NT2/D1 (cell line): ENCODE measurements around the gene TJP1.
"Not testable (repeated sequence)": the region's sequence is repeated elsewhere in the genome, so short reads cannot be mapped to it uniquely, and the experiment has no call there.

ENCODE experiments used
- DNase-seq: peaks from one replicate; pipeline ENCODE4 v3.0.0-alpha.2; 2011; ENCODE audit warnings: low read depth, low spot score
- H3K27me3 ChIP-seq: 2 replicates; pipeline ENCODE4 v1.6.0; 2011; ENCODE audit warnings: mild to moderate bottlenecking; ENCODE audit not compliant: insufficient read length, insufficient read depth
- H3K36me3 ChIP-seq: 2 replicates; pipeline ENCODE4 v1.6.1; 2011; ENCODE audit warnings: mild to moderate bottlenecking, low read length, mixed read lengths; ENCODE audit not compliant: insufficient read depth, insufficient read length
- H3K4me1 ChIP-seq: 2 replicates; pipeline ENCODE4 v1.5.1; 2011; ENCODE audit not compliant: insufficient read depth, insufficient read length
- H3K4me3 ChIP-seq: 2 replicates; pipeline ENCODE4 v1.5.1; 2011; ENCODE audit warnings: low read depth; ENCODE audit not compliant: insufficient read length
- H3K9ac ChIP-seq: 2 replicates; pipeline ENCODE4 v1.6.0; 2011; ENCODE audit warnings: low read depth; ENCODE audit not compliant: insufficient read length
- H3K9me3 ChIP-seq: 2 replicates; pipeline ENCODE4 v1.5.1; 2011; ENCODE audit warnings: mild to moderate bottlenecking, low read length; ENCODE audit not compliant: insufficient read depth
- SUZ12 ChIP-seq: IDR thresholded peaks from 2 replicates; pipeline ENCODE4 v1.6.1; 2011; ENCODE audit not compliant: insufficient read length, insufficient read depth; ENCODE audit errors: extremely low read depth
- YY1 ChIP-seq: IDR thresholded peaks from 2 replicates; pipeline ENCODE4 v1.6.1; 2011; ENCODE audit not compliant: insufficient read length, insufficient read depth
- ZNF274 ChIP-seq: IDR thresholded peaks from 2 replicates; pipeline ENCODE4 v1.6.1; 2011; ENCODE audit warnings: mild to moderate bottlenecking, low read depth, low read length

Gene TJP1

DNA sequence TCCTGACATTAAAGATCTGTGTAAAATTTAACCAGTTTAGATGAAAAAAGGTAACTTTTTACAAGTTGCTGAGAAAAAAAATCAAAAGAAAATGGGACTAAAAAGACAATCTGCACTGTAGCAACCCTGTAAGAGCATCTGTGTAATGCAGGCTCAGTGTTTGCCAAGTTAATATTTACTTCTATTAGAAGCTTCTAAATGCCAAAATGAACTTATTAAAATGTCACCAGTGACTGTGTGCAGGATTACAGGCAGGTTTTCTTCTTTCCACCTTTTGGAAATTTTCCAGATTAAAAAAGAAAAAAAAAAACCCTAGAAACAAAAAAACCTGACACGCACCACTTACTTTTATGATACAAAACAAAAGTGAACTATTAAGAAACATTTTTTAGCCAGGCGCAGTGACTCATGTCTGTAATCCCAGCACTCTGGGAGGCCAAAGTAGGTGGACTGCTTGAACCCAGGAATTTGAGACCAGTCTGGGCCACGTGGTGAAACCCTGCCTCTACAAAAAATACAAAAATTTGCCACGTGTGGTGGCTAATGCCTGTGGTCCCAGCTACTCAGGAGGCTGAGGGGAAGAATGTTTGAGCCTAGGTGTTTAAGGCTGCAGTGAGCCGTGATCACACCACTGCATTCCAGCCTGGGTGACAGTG, 87.2 kb downstream of the TJP1 start:
- Histone ChIP-seq H3K4me3 (no peak overlapping the region), H3K4me1 (no peaks in the 10 kb centered on the region), H3K9me3 (no peaks in the 10 kb centered on the region), H3K27me3 (no peaks in the 10 kb centered on the region), H3K36me3 (peaks cover 31% of the 10 kb centered on the region), H3K9ac (no peak overlapping the region)
- TF ChIP-seq SUZ12 = no peak
- no peak for TF ChIP-seq ZNF274
- no peak for TF ChIP-seq YY1
- no peak for DNase-seq

DNA sequence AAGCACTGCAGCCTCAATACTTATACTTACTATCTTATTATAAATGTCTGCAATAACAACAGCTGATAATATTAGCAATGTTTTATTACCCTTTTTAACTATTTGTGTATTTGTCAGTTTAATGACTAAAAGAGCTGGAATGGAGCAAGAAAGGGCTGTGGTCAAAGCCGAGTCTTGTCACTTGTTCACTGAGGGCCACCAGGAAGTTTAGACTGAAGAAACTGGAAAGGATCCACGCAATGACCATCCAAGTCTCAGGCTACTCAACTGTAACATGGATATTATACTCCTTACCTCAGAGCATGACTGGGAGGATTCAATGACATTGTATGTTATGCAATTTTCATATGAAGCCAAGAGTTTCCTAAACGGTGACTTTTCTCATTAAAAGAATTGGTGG, 90.4 kb downstream of the TJP1 start:
- no peak overlapping the region for H3K9ac ChIP-seq
- H3K4me1 ChIP-seq = no peaks in the 10 kb centered on the region
- no peaks in the 10 kb centered on the region for H3K9me3 ChIP-seq
- no peak overlapping the region for H3K4me3 ChIP-seq
- TF ChIP-seq YY1 (no peak), ZNF274 (no peak), SUZ12 (no peak)
- no peaks in the 10 kb centered on the region for H3K27me3 ChIP-seq
- H3K36me3 ChIP-seq = peaks cover 47% of the 10 kb centered on the region
- DNase-seq = no peak

DNA sequence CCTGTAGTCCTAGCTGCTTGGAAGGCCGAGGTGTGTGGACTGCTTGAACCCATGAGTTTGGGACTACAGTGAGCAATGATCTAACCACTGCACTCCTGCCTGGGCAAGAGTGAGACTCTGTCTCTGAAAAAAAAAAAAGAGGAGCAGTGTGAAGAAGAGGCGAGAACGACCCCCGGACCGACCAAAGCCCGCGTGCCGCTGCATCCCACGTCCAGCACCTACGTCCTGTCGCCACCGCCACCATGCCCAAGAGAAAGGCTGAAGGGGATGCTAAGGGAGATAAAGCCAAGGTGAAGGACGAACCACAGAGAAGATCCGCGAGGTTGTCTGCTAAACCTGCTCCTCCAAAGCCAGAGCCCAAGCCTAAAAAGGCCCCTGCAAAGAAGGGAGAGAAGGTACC, 91.8 kb downstream of the TJP1 start:
- peaks cover 60% of the 10 kb centered on the region for H3K36me3 ChIP-seq
- not testable (repeated sequence) for H3K27me3 ChIP-seq

DNA sequence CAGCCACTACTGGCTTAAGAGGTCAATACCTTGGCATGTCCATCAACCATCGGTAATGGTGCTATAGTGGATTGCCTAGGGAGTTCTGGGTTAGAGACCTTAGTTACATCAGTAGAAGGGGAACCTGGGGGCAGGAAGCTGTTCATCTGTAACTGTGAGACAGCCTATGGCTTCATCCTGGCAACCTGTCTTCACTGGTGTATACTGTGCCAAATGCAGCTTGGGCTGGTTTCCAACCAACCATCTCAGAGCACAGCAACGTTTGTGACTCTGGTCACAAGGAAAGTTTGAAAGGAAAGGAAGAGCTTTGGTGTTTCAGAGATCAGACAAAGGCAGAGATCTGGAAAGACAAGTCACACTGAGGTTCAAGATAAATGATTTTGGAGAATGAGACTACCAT, 93.8 kb downstream of the TJP1 start:
- Histone ChIP-seq H3K9ac (no peak overlapping the region), H3K9me3 (peaks cover 7% of the 10 kb centered on the region), H3K36me3 (peaks cover 78% of the 10 kb centered on the region), H3K27me3 (no peaks in the 10 kb centered on the region), H3K4me1 (no peaks in the 10 kb centered on the region), H3K4me3 (no peak overlapping the region)
- TF ChIP-seq YY1 (no peak), SUZ12 (no peak), ZNF274 (no peak)
- no peak for DNase-seq

More for the DNA sequence above, 91.8 kb downstream of the TJP1 start:
- H3K9me3 ChIP-seq, H3K4me3 ChIP-seq, DNase-seq, H3K9ac ChIP-seq, H3K4me1 ChIP-seq: not testable (repeated sequence)

DNA sequence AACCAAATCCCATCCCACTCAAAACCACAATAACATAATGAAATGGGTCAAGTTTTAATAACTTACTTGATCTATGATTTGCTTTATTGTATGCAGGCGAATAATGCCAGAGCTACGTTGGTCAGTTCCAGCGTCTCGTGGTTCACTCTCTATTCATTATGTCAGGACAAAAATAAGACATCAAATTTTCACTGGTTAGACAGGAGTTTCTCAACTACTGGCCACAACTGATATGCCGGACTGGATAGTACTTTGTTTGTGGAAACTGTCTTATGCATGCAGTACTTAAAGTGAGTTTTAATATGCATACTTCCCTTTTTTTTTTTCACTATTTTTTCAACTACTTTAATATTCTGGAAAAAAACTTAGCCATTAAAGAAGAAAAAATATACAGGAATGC, 94.4 kb downstream of the TJP1 start:
- DNase-seq = no peak
- H3K9me3 ChIP-seq = peaks cover 12% of the 10 kb centered on the region
- no peaks in the 10 kb centered on the region for H3K4me1 ChIP-seq
- H3K9ac ChIP-seq = no peak overlapping the region
- peaks cover 79% of the 10 kb centered on the region for H3K36me3 ChIP-seq
- H3K27me3 ChIP-seq = no peaks in the 10 kb centered on the region
- TF ChIP-seq SUZ12 (no peak), YY1 (no peak), ZNF274 (no peak)
- no peak overlapping the region for H3K4me3 ChIP-seq

DNA sequence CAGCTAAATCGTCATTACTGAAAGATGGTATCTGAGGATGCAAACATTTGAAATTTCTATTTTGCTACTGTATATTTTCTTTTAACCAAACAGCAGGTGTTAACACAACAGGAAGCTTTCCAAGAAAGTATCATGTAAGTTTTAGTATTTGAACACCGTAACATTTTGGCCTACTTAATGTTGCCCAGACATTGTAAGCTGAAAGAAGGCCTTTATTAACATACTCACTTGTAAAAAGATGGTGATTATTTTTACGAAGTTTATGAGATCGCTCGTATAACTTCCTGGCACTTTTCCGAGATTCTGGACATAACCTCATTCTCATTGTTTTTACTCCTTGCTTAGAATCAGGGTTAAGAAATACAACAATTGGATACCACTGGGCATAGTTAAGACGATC, 95.7 kb downstream of the TJP1 start:
- no peak for DNase-seq
- TF ChIP-seq YY1 = no peak
- no peak for TF ChIP-seq SUZ12
- no peak for TF ChIP-seq ZNF274
- no peaks in the 10 kb centered on the region for H3K27me3 ChIP-seq
- H3K4me1 ChIP-seq = no peaks in the 10 kb centered on the region
- no peak overlapping the region for H3K4me3 ChIP-seq
- no peak overlapping the region for H3K9ac ChIP-seq
- peaks cover 23% of the 10 kb centered on the region for H3K9me3 ChIP-seq
- peaks cover 77% of the 10 kb centered on the region for H3K36me3 ChIP-seq

DNA sequence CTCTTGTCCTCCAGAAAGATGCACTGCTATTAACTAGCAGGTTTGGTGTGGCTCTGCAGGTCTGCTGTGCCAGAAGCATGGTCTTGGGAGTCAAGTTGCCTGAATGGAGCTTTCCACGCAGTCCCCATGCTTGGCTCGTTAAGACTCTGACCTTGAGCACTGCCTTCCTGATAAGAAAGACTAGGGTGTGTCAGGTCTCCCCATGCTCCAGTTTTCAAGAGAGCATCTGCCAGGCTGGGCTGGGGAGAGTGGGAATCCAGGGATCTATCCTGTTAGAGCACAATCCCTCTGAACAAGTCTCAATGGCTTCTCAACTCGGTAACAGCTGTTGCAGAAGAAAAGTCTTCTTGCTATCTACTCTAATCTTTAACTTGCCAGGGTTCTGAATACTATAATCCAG, 98.2 kb downstream of the TJP1 start:
- peaks cover 23% of the 10 kb centered on the region for H3K9me3 ChIP-seq
- no peak overlapping the region for H3K4me3 ChIP-seq
- no peak for DNase-seq
- H3K9ac ChIP-seq = no peak overlapping the region
- H3K36me3 ChIP-seq = peaks cover 95% of the 10 kb centered on the region
- H3K27me3 ChIP-seq = no peaks in the 10 kb centered on the region
- H3K4me1 ChIP-seq = no peaks in the 10 kb centered on the region
- TF ChIP-seq ZNF274 = no peak
- TF ChIP-seq YY1 = no peak
- TF ChIP-seq SUZ12 = no peak

DNA sequence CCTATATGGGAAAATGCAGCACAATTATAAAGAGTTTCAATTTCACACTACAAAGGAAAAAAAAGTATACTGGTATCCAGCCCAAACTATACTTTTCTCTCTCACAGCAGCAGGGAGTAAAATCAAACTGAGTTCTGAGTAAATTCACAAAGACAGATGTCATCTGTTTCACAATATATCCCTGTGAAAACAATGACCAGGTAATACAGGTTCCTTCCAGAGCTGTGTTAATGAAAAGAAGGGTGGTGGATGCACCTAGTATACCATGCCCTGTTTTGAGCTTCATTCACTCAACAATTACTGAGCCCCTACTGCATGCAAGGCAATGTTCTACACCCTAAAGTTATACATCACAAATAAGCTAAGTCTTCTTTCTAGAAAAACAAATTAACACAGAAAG, 108.5 kb downstream of the TJP1 start:
- no peaks in the 10 kb centered on the region for H3K4me1 ChIP-seq
- H3K9me3 ChIP-seq = no peaks in the 10 kb centered on the region
- TF ChIP-seq SUZ12 (no peak), ZNF274 (no peak), YY1 (no peak)
- H3K9ac ChIP-seq = no peak overlapping the region
- H3K36me3 ChIP-seq = peaks cover 74% of the 10 kb centered on the region
- H3K4me3 ChIP-seq = no peak overlapping the region
- no peak for DNase-seq
- no peaks in the 10 kb centered on the region for H3K27me3 ChIP-seq
